Astrocyte (in vitro differentiated cells and primary cell): ENCODE measurements around the gene UROC1.

Experiments used
- EZH2 ChIP-seq: IDR thresholded peaks from 2 replicates; pipeline ENCODE4 v1.6.1; 2012; ENCODE audit warnings: mild to moderate bottlenecking, low read length, inconsistent platforms; ENCODE audit not compliant: insufficient read depth
- TF ChIP-seq, protein P1 (sequence below): IDR thresholded peaks from 2 replicates; pipeline ENCODE4 v1.5.1; 2011; ENCODE audit warnings: low read depth, mild to moderate bottlenecking, inconsistent platforms, low read length, moderate library complexity; ENCODE audit not compliant: insufficient read depth

DNA sequence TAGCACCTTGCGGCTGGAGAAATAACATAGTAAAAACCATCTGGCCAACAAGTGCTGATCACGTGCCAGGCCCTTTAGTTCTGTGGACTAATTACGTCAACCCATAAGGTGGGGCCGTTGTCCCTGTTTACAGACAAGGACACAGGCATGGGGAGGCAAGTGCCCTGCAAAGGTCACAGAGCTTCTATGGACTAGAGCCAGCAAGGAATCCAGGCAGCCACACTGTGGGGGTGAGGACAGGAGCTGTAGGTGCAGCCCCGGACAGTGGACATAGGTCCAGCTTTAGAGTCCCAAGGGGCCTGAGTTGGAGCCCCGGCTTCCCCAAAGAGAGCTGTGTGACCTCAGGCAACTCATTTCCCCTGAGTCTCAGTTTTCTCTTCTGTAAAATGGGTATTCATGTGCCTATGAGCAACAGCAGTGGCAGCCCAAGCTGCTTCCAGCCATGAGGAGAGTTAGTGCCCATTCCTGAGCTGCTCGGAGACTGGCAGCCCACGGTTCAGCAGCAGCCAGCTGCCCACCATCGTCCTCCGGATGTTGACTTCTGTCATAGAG is 20.2 kb upstream of the UROC1 start:
- TF ChIP-seq, protein P1, sequence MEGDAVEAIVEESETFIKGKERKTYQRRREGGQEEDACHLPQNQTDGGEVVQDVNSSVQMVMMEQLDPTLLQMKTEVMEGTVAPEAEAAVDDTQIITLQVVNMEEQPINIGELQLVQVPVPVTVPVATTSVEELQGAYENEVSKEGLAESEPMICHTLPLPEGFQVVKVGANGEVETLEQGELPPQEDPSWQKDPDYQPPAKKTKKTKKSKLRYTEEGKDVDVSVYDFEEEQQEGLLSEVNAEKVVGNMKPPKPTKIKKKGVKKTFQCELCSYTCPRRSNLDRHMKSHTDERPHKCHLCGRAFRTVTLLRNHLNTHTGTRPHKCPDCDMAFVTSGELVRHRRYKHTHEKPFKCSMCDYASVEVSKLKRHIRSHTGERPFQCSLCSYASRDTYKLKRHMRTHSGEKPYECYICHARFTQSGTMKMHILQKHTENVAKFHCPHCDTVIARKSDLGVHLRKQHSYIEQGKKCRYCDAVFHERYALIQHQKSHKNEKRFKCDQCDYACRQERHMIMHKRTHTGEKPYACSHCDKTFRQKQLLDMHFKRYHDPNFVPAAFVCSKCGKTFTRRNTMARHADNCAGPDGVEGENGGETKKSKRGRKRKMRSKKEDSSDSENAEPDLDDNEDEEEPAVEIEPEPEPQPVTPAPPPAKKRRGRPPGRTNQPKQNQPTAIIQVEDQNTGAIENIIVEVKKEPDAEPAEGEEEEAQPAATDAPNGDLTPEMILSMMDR, result no peak
- no peak for TF ChIP-seq EZH2
